ENCODE data around the gene JOSD2.
"Not testable (repeated sequence)": the region's sequence is repeated elsewhere in the genome, so short reads cannot be mapped to it uniquely, and the experiment has no call there.

JOSD2 gene

DNA sequence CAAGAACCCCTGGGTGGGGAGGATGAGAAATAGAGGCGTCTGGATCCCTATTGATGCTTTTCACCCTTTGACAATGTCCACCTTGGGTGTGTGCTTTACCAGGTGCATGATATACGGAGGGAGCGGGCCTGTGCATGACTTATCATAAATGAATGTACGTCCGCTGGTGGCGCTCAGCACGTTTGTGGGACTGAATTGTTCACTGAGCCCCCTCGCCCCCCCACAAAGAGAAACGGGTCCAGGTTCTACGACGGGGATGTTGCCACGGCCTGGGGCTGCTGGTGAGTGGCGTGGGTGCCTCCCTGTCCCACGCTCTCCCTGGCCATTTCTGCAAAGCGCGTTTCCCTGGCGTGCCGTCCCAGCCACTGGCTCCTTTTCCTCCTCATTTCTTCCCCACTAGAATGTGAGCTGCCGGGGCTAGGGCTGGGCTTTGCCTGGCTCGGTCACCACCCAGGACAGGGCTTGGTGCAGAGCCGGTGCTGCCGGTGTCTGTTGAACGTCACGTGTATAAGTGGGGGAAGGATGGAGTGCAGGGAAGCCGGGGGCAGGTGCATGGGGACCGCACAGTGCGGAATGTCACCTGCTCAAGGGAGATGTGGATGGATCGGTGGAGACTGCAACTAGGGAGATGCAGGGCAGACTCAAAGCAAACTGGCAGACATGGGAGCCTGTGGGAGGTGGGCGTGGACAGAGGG lies 35.7 kb upstream of the JOSD2 start:
- FAIRE-seq = no peak

DNA sequence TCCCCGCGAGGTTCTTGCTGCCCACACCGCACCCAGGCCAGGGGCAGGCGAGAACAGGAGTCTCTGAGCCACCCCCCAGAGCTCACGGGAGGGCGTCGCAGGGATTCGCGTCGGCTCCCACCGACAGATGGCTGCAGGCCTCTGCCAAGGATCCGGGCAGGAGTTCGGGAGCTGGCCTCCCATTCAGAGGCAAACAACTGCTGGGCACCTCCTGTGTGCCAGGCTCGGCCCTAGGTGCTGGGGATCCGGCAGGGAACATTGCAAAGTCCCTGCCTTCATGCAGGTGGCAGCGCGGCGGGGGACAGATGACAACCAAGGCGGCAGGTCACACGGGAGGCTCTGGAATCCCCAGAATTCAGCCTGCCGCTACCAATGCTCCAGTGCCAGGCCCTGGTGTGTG lies 32.0 kb upstream of the JOSD2 start:
- FAIRE-seq = no peak

DNA sequence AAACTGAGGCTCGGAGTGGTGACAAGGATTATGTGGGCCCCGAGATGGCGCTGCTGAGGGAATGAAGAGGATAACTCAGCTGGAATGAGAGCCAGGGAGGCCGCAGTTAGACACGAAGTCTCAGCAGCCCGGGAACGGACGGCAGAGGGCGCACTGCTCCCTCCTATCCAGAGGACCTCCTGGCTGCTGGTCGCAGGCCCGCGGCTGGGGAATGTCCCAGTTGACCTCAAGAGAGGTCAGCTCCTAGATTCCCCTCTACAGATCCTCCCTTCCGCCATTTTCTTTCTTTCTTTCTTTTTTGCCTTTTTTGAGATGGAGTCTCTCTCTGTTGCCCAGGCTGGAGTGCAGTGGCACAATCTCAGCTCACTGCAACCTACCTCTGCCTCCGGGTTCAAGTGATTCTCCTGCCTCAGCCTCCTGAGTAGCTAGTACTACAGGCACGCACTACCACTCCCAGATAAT lies 26.8 kb upstream of the JOSD2 start:
- FAIRE-seq = no peak

DNA sequence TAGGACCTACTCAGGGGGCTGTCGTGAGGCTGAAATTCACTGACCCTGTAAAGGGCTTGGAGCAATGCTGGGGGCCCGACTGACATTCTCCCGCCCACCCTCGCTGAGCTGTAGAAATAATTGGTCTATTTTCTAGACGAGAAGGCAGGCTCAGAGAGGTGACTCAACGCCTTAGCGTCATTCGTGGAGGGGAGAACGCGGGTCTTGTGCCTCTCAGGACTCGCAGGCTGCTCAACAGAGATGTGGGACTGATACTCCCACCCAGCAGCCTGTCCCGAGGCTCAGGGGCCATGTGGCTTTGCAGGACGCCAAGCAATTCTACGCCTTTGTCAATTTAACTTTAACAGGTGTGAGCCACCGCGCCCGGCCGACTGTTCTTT lies 26.3 kb upstream of the JOSD2 start:
- FAIRE-seq = no peak

DNA sequence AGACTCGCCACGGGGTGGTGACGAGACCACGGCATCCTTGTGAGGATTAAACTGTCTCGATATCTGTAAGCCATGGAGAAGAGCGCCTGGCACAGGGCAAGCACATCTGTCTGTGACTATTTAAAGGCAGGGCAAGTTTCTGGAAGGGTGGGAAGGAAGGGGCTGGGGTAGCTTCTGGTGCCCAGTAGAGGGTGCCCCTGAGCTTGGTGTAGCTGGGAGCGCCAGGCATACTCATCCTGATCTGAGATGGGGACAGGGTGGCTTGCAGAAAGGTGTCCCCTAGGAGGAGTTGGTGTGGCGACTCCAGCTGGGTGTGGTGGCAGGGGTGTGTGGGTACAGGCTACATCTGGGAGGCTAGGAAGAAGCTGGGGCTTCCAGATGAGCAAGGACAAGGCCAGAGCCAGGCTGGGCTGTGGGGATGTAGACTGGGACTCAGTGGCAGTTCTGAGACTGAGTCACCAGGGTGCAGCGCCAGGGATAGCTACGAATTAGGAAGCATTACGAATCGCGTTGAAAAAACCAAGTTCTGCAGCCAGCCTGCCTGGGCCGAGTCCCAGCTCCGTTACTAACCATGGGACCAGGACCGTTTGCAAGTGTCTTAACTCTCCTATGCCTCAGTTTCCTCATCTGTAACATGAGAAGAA lies 25.8 kb upstream of the JOSD2 start:
- FAIRE-seq = no peak

DNA sequence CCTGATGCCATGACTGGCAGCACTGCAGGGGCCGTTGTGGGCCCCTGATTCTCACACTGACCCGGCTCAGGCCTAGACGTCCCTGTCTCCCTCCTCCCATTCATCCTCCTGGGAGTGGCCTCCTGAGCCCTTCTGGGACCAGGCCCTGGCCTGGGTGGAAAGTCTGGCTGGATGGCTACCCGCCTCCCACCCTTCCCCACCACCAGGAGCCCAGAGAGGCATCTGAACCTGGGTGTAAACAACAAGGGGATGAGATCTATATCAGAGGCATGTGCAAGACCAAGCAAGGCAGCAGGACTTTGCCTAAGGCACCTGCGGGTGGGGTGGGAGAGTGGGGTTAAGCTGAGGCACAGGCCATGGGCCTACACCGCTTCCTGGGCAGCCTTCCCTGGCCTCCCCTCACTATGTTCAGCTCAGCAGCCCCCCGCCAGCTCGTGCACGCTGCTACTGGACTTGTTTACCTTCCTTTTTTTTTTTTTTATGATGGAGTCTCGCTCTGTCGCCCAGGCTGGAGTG lies 24.7 kb upstream of the JOSD2 start:
- no peak for FAIRE-seq

DNA sequence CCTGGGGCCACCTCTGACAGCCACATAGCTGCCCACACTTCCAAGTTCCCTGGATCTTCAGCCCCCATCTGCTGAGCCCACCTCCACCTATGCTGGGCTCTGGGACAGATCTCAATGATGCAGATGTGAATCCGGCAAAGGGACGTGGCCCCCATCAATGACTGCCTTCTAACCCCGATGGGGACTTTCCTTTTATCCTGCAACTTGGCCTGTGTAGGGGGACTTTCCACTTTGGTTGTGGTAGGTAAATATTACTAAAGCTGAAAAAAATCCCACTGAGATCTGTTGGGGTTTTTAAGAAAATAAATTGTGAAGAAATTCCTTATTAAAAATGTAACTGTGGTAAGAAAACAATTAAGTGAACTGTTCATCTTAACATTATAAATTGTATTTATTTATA lies 23.5 kb upstream of the JOSD2 start:
- no peak for FAIRE-seq

DNA sequence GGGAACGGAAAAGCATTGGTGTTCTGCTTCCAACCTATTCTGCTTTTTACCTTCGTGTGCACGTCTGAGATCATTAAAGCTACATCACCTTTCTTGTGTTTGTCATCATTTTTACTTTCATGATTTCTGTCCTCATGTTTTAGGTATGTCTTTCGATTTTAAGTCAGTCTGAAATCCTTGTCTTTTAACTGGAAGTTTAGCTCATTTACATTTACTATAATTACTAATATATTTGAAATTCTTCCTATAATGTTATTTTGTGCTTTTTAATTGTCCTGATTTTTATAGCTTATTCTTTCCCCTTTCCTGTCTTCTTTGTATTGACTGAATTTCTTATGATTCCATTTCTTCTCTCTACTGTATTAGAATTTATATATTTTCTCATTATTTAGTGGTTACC lies 22.0 kb upstream of the JOSD2 start:
- no peak for FAIRE-seq

DNA sequence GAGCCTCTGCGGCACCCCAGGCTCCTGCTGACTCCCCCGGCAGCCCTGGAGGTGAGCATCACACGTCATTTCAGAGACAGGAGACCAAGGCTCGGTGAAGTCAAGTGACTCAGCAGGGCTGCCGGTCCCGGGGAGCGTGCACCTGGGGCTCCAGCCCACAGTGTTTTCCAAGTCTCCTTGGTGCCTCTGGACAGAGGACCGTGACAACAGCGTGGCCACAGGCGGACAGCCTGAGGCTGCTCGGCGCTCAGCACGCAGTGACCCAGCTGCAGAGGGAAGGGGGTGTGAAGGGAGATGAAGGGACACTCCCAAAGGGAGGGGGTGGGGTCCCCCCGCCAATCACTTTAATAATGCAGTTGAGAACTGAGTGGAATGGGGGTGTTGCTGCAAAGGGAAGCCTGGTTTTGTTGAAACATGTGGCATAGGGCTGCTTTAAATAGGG lies 20.2 kb upstream of the JOSD2 start:
- FAIRE-seq = no peak

DNA sequence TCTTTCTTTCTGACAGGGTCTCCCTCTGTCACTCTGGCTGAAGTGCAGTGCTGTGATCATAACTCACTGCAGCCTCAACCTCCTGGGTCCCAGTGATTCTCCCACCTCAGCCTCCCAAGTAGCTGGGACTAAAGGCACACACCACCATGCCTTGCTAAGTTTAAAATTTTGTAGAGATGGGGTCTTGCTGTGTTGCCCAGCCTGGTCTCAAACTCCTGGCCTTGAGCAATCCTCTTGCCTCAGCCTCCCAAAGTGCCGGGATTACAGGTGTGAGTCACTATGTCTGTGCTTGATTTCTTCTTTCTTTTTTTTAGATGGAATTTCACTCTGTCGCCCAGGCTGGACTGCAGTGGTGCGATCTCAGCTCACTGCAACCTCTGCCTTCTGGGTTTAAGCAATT lies 17.1 kb upstream of the JOSD2 start:
- FAIRE-seq = not testable (repeated sequence)

DNA sequence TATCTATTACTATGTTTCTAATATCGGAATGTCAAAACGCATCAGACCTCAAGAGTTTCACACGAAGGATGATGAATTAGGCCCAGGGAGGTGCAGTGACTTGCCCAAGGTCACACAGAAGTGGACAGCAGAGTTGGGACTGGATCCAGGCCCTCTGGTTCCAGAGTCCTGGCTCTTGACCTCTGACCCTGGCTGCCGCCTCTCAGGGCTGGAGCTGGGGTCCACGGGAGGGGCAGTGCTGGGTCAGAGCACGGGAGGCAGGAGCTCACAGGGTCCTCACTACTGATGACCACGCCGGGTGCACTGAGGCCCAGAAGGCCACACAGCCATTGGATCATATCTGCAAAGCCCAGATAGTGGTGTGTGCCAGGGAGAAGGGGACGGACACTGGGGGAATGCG lies 11.9 kb upstream of the JOSD2 start:
- no peak for FAIRE-seq

DNA sequence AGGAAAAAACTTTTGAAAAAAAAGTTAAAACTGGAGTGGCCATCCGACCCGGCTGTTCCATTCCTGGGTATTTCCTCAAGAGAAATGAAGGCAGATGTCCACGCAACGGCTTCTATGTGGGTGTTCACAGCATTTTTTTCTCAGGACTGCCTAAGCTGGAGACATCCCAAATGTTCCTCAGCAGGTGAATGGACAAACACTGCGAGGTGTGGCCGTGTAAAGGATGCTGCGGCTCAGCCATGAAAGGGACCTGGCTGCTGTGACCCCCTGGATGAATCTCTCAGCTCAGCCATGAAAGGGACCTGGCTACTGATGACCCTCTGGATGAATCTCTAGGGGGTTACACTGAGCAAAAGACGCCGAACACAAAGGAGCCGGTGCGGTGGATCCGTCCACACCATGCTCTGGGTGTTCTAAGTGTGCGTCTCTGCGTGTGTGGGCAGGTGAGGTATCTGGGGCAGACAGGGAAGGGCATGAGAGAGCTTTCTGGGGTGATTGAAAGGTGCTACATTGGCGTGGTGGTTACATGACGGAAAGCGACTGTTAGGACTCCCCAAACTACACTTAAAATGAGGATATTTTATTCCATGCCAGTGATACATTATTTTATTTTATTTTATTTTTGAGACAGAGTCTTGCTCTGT lies 10.0 kb upstream of the JOSD2 start:
- FAIRE-seq = no peak

DNA sequence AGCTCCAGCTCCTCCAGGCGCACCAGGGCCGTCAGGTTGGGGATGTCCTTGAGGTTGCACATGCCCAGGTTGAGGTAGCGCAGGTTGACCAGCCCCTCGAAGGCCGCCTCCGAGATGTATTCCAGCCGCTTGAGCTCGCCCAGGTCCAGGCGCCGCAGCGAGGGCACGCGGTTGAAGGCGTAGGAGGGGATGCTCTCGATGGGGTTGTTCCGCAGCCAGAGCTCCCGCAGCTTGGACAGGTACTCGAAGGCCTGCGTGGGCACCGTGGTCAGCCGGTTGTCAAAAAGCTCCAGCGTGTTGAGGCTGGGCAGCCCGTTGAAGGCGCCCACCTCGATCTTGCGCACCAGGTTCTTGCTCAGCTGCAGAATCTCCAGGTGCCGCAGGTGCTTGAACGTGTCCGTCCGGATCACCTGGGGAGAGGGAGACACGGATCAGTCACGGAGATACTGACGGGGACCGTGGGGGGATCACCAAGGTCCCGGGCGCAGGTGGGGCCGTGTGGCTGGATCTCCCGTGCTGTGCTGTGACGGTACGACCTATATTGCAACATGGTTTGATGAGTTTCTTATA lies 8.1 kb upstream of the JOSD2 start:
- FAIRE-seq = no peak

DNA sequence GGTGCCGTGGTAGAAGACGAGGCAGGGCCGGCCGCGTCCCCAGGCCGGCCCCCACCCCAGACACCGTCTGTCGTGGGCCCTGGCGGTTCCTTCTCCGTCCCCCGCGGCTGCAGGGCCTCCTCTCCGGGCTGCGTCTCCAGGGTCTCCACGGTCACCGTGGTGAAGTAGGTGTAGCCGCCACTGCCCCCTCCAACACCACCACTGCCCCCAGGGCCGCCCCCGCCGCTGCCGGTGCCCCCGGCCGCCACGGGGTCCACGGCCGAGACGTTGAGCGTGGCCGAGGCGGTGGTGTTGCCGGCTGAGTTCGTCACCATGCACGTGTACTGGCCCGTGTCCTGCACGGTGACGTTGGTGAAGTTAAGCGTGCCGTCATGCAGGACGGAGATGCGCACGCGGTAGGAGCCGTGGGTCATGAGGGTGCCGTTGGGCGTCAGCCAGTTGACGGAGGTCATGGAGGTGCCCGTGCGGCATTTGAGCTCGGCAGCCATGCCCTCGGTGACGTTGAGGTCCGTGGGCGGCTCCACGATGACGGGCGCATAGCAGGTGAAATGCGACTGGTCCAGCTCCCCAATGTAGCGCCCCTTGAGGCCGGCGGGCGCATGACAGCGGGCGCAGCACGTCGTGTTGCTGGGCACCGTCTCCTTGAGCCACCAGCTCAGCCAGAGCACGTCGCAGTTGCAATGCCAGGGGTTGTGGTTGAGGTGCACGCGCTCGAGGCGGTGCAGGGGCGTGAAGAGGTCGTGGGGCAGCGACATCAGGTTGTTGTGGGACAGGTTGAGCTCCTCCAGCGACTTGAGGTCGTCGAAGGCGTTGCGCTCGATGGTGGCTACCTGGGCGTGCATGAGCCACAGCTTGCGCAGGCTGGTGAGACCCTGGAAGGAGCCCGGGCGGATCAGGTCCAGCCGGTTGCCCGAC lies 7.4 kb upstream of the JOSD2 start:
- no peak for FAIRE-seq

DNA sequence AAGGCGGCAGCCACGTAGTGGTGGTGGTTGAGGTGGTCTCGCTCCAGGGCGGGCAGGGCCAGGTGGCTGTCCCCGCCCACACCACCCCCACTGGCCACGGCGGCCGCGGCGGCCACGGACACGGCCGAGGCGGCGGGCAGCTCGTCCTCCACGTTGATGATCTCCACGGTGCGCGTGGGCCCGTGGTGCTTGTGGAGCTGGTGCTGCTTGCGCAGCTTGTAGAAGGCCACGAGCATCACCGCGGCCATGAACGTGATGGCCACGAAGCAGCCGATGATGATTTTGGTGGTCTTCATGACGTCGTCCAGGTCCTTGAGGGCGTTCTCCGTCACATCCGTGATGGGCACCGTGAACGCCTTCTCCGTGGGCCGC lies 6.7 kb upstream of the JOSD2 start:
- FAIRE-seq = no peak

DNA sequence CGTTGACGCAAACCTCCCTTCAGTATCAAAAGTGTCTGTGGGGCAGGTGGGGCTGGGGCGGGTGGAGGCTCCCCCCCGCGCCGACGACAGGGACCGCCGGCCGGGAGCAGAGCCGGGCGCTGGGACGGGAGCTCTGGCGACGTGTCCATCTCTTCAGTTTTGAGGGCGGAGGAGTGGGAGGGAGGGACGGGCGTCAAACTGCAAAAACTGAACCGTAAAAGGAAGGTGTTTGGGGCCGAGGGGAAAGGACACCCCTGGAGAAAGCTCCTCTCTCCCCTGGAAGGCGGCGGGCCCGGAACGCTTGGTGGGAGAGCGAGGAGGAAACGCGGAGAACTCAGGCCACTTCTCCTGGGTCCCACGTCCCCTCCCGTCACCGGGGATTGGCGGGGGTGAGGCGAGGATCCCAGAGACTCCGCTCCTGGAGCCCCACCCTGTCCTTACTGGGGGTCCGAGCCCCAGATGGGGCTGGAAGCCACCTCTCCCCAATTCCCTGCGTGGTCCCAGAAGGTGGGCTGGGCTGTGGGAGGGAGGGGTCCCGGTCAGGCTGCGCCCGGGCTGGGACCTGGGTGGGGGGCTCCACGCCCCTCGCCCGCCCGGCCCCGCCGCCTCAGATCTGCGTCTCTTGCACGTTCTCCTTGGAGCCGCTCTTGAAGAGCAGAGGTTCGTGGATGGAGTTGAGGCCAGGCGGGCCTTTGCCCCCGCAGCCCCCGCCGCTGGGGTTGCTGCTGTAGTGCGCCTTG lies 6.1 kb upstream of the JOSD2 start:
- no peak for FAIRE-seq

DNA sequence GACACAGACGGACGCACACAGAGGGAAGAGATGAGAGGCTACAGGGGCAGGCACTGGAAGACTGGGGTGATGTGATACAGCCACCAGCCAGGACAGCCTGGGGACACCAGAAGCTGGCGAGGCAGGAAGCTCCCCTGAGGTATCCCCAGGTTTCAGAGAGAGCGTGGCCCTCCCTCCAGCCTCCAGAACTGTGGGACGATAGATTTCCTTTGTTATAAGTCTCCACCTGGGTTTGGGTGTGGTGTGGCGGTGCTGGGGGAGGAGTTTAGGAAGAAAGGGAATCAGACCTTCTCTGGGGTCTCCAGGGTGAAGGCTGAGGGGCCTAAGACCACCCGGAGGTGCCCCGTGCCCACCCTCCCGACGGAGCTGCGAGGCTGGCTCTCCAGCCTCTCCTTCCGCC lies 5.5 kb upstream of the JOSD2 start:
- FAIRE-seq = no peak

DNA sequence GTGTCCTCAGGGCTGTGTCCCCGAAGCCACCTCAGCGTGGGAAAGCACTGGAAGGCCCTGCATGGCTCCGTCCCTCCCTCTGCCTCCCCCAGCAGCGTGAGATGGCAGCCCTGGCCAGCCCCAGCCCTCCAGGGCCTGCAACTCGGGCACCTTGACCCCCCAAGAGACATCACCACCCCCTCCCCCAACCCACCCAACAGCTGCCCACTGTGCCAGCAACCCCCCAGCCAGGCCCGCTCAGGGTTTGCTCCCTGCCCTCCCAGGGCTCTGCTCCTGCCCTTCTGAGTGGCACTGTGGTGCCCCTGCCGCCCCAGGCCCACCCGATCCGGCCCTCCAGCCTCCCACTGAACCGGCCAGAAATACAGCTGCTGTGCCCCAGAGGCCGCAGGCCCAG lies 4.2 kb upstream of the JOSD2 start:
- FAIRE-seq = no peak

DNA sequence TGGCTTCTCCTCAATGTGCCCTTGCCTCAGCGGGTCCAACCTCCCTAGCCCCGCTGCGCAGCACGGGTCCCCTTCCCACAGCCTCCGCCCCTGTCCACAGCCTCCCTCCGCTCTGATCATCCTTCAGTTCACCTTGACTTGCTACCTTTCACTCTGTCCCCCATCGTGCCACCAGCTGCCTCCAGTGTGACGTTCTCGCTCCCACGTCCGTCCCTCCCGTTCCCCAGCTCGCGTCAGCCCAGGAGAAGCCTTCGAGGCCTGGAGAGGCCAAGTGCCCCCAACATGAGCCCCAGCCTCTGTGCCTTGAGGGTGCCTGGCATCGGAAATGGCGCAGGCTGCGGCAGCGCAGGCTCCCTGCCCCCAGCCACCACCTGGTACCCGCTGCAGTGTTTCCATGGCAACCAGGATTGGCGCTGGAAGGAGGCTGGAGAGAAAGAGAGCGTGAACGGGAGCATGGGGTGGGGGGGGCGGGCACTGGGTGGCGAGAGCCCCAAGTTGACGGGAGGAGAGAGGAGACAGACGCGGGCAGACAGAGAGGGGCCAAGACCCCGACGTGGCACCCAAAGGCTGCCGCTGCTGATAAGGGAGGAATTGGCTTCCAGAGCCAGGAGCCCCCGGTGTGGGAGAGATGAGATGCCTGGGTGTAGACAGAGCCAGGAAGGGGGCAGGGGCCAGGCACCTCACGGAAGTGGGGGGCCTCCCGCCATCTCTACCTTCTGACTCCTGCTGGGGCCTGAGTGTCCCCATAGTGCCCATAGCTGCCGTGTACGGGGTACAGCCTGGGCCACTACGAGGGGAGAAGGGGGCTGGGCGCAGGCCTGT lies 3.6 kb upstream of the JOSD2 start:
- no peak for FAIRE-seq

DNA sequence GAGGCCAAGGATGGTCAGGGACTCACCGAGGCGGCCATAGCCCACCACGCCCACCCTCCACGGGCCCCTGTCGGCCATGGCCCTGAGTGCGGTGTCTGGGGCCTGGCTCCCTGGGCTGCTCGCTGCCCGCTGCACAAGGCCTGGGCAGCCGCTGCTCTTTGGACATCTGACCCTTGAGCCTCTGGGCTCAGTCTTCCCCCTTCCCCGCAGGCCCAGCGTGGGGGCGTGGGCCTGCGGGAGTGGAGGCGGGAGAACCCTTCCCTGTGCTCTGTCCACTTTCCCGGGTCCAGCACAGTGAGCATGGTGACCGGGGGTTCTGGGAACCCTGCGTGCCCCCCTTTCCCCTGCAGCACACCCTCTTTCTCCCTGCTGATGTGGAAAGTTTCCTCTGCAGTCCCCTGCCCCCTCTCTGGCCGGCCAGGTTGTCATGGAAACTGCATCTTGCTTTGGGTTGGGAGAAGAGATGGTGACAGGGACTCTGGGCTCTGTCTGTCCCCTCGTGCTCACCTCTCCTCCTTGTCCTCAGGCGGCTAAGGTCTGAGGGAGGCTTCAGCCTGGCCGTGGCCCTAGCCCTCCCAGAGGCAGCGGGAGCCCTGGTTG lies 2.9 kb upstream of the JOSD2 start, which contains the start of gene ASPDH:
Gene ASPDH, minus strand, starts transcription at position 168 of the 600 bp plus-strand sequence. Its CDS starts 90 bp downstream, at position 78.
- no peak for FAIRE-seq

Measured in islet of Langerhans (tissue), 1 donor.